SK-N-SH treated with all-trans-retinoic acid at 6 μM for 48 hours (cell line): ENCODE measurements around the gene DIDO1.

Source experiments
- ATAC-seq: fragments of 200-7000 bp; cut with Tn5 transposase; 3 replicates; pipeline ENCODE4 v1.9.1; 2020; ENCODE audit warnings: mild to moderate bottlenecking, moderate library complexity
- ARNTL ChIP-seq: fragments of 450-650 bp; formaldehyde crosslinking; IDR thresholded peaks from 2 replicates; pipeline ENCODE4 v1.5.0; 2020; ENCODE audit warnings: low read depth, mild to moderate bottlenecking, moderate library complexity, borderline replicate concordance
- BACH2 ChIP-seq: fragments of 250-450 bp; sonication (Bioruptor Pico); IDR thresholded peaks from 2 replicates; pipeline ENCODE4 v1.9.0; 2021; ENCODE audit warnings: mild to moderate bottlenecking, borderline replicate concordance
- CREB5 ChIP-seq: fragments of 250-450 bp; sonication (Bioruptor Pico); IDR thresholded peaks from 2 replicates; pipeline ENCODE4 v1.5.1; 2020; ENCODE audit warnings: low read depth, mild to moderate bottlenecking, moderate library complexity
- CSDC2 ChIP-seq: fragments of 250-450 bp; sonication (Bioruptor Pico); IDR thresholded peaks from 2 replicates; pipeline ENCODE4 v1.5.0; 2020; ENCODE audit warnings: mild to moderate bottlenecking, moderate library complexity
- ESRRG ChIP-seq: fragments of 250-450 bp; sonication (Bioruptor Pico); IDR thresholded peaks from 2 replicates; pipeline ENCODE4 v1.6.1; 2021; ENCODE audit warnings: mild to moderate bottlenecking
- GLIS3 ChIP-seq: fragments of 250-450 bp; sonication (Bioruptor Pico); IDR thresholded peaks from 2 replicates; pipeline ENCODE4 v1.5.0; 2020; ENCODE audit warnings: mild to moderate bottlenecking, moderate library complexity
- ISL1 ChIP-seq: fragments of 250-450 bp; sonication (Bioruptor Pico); IDR thresholded peaks from 2 replicates; pipeline ENCODE4 v2.1.2; 2022; ENCODE audit warnings: mild to moderate bottlenecking, moderate library complexity
- PPARA ChIP-seq: fragments of 250-450 bp; sonication (Bioruptor Pico); IDR thresholded peaks from 2 replicates; pipeline ENCODE4 v1.5.0; 2020; ENCODE audit warnings: mild to moderate bottlenecking, borderline replicate concordance
- RARB ChIP-seq: fragments of 250-450 bp; sonication (Bioruptor Pico); IDR thresholded peaks from 2 replicates; pipeline ENCODE4 v1.8.0; 2021; ENCODE audit warnings: mild to moderate bottlenecking, moderate library complexity
- SNAI2 ChIP-seq: fragments of 250-450 bp; sonication (Bioruptor Pico); IDR thresholded peaks from 2 replicates; pipeline ENCODE4 v1.5.0; 2020; ENCODE audit warnings: mild to moderate bottlenecking, moderate library complexity
- TCF4 ChIP-seq: fragments of 250-450 bp; sonication (Bioruptor Pico); IDR thresholded peaks from 2 replicates; pipeline ENCODE4 v1.8.0; 2021; ENCODE audit warnings: mild to moderate bottlenecking, moderate library complexity, borderline replicate concordance
- TOX ChIP-seq: fragments of 250-450 bp; sonication (Bioruptor Pico); IDR thresholded peaks from 2 replicates; pipeline ENCODE4 v1.8.0; 2021; ENCODE audit warnings: mild to moderate bottlenecking, moderate library complexity, borderline replicate concordance
- TSHZ2 ChIP-seq: fragments of 250-450 bp; sonication (Bioruptor Pico); IDR thresholded peaks from 2 replicates; pipeline ENCODE4 v1.5.0; 2020; ENCODE audit warnings: mild to moderate bottlenecking, moderate library complexity
- ZC3H10 ChIP-seq: fragments of 250-450 bp; sonication (Bioruptor Pico); IDR thresholded peaks from 2 replicates; pipeline ENCODE4 v1.5.1; 2021; ENCODE audit warnings: mild to moderate bottlenecking, moderate library complexity
- ZFP30 ChIP-seq: fragments of 450-650 bp; formaldehyde crosslinking; IDR thresholded peaks from 2 replicates; pipeline ENCODE4 v1.5.0; 2022; ENCODE audit warnings: mild to moderate bottlenecking, moderate library complexity
- ZNF565 ChIP-seq: fragments of 450-650 bp; formaldehyde crosslinking; conservative IDR thresholded peaks from 2 replicates; pipeline ENCODE4 v1.5.0; 2020; ENCODE audit warnings: low read depth, mild to moderate bottlenecking, moderate library complexity
- ZNF70 ChIP-seq: fragments of 450-650 bp; formaldehyde crosslinking; IDR thresholded peaks from 2 replicates; pipeline ENCODE4 v1.5.0; 2020; ENCODE audit warnings: mild to moderate bottlenecking, moderate library complexity
- ZNF8 ChIP-seq: fragments of 450-650 bp; formaldehyde crosslinking; IDR thresholded peaks from 2 replicates; pipeline ENCODE4 v1.5.0; 2020; ENCODE audit warnings: mild to moderate bottlenecking, moderate library complexity
- TF ChIP-seq, protein P1 (sequence below): fragments of 250-450 bp; sonication (Bioruptor Pico); IDR thresholded peaks from 2 replicates; pipeline ENCODE4 v1.5.1; 2021; ENCODE audit warnings: mild to moderate bottlenecking, moderate library complexity
- TF ChIP-seq, protein P2 (sequence below): fragments of 250-450 bp; sonication (Bioruptor Pico); IDR thresholded peaks from 2 replicates; pipeline ENCODE4 v1.8.0; 2020; ENCODE audit warnings: mild to moderate bottlenecking, moderate library complexity, borderline replicate concordance
- TF ChIP-seq, protein P3 (sequence below): fragments of 250-450 bp; sonication (Bioruptor Pico); IDR thresholded peaks from 2 replicates; pipeline ENCODE4 v1.8.0; 2021; ENCODE audit warnings: low read depth, mild to moderate bottlenecking, moderate library complexity, borderline replicate concordance

DIDO1 gene

DNA sequence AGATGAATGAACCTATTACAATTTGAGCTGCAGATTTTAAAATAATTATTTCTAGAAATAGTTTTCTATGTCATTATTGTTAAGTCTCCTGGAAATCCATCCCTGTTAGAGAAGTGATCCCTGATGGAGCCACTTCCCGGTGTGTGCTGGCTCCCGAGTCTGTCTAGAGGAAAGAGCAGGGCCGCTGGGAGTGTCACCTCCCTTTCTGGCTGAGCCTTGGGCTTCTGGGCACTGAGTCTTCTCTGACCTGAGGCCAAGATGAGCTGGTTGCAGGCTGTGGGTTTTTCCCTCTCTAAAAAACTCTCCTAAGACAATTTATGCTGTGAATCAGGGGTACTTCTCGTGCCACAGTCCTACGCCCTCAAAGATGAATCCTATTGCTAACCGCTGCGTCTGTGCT lies 35.9 kb downstream of the DIDO1 start:
- no peak for ATAC-seq
- TF ChIP-seq, protein P1, sequence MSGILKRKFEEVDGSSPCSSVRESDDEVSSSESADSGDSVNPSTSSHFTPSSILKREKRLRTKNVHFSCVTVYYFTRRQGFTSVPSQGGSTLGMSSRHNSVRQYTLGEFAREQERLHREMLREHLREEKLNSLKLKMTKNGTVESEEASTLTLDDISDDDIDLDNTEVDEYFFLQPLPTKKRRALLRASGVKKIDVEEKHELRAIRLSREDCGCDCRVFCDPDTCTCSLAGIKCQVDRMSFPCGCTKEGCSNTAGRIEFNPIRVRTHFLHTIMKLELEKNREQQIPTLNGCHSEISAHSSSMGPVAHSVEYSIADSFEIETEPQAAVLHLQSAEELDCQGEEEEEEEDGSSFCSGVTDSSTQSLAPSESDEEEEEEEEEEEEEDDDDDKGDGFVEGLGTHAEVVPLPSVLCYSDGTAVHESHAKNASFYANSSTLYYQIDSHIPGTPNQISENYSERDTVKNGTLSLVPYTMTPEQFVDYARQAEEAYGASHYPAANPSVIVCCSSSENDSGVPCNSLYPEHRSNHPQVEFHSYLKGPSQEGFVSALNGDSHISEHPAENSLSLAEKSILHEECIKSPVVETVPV (CRISPR knock-in tag), result no peak
- TF ChIP-seq GLIS3, result no peak
- no peak for TF ChIP-seq BACH2 (CRISPR knock-in tag)
- no peak for TF ChIP-seq ZFP30 (CRISPR knock-in tag)
- TF ChIP-seq ISL1 (CRISPR knock-in tag), result no peak
- TF ChIP-seq ESRRG, result no peak
- no peak for TF ChIP-seq ZC3H10 (CRISPR knock-in tag)
- no peak for TF ChIP-seq ZNF8 (CRISPR knock-in tag)
- no peak for TF ChIP-seq PPARA (CRISPR knock-in tag)
- TF ChIP-seq CSDC2 (CRISPR knock-in tag), result no peak
- TF ChIP-seq TCF4 (CRISPR knock-in tag), result no peak
- TF ChIP-seq, protein P2, sequence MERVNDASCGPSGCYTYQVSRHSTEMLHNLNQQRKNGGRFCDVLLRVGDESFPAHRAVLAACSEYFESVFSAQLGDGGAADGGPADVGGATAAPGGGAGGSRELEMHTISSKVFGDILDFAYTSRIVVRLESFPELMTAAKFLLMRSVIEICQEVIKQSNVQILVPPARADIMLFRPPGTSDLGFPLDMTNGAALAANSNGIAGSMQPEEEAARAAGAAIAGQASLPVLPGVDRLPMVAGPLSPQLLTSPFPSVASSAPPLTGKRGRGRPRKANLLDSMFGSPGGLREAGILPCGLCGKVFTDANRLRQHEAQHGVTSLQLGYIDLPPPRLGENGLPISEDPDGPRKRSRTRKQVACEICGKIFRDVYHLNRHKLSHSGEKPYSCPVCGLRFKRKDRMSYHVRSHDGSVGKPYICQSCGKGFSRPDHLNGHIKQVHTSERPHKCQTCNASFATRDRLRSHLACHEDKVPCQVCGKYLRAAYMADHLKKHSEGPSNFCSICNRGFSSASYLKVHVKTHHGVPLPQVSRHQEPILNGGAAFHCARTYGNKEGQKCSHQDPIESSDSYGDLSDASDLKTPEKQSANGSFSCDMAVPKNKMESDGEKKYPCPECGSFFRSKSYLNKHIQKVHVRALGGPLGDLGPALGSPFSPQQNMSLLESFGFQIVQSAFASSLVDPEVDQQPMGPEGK (CRISPR knock-in tag), result no peak
- no peak for TF ChIP-seq ZNF565
- TF ChIP-seq ARNTL, result no peak
- no peak for TF ChIP-seq RARB (CRISPR knock-in tag)

- no peak for ATAC-seq
- TF ChIP-seq PPARA (CRISPR knock-in tag) (no peak), ZNF70 (CRISPR knock-in tag) (no peak), TOX (no peak), CREB5 (CRISPR knock-in tag) (no peak), ARNTL (no peak), BACH2 (CRISPR knock-in tag) (no peak), TSHZ2 (CRISPR knock-in tag) (no peak), ISL1 (CRISPR knock-in tag) (no peak), GLIS3 (no peak), SNAI2 (CRISPR knock-in tag) (no peak), CSDC2 (CRISPR knock-in tag) (no peak), ZC3H10 (CRISPR knock-in tag) (no peak), RARB (CRISPR knock-in tag) (no peak)
- TF ChIP-seq, protein P1 (CRISPR knock-in tag), result no peak
- TF ChIP-seq, protein P3, sequence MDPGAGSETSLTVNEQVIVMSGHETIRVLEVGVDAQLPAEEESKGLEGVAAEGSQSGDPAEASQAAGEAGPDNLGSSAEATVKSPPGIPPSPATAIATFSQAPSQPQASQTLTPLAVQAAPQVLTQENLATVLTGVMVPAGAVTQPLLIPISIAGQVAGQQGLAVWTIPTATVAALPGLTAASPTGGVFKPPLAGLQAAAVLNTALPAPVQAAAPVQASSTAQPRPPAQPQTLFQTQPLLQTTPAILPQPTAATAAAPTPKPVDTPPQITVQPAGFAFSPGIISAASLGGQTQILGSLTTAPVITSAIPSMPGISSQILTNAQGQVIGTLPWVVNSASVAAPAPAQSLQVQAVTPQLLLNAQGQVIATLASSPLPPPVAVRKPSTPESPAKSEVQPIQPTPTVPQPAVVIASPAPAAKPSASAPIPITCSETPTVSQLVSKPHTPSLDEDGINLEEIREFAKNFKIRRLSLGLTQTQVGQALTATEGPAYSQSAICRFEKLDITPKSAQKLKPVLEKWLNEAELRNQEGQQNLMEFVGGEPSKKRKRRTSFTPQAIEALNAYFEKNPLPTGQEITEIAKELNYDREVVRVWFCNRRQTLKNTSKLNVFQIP (CRISPR knock-in tag), result no peak
- TF ChIP-seq, protein P2 (CRISPR knock-in tag), result no peak
These were observed 36.4 kb downstream of the DIDO1 start for GRCh38 chr20:62889871-62890270.
